Urothelium cell line (cell line): ENCODE measurements around the gene SFXN5.
A peak's percentile ranks its signal among the peaks of the same experiment; 100 is the strongest.

ENCODE experiments used
- DNase-seq: peaks from one replicate; pipeline ENCODE4 v3.0.0; 2011; ENCODE audit warnings: low spot score, mixed read lengths
- FAIRE-seq: peaks from 2 replicates; lab custom pipeline; 2011; peaks lifted over from hg19 to GRCh38; lab: Jason Lieb, UNC

The SFXN5 gene

GRCh38 chr2:72927619-72928550 is 143.6 kb downstream of the SFXN5 start:
- peak; percentile 46 for FAIRE-seq
- DNase-seq, result no peak

GRCh38 chr2:72926811-72927465 is 144.6 kb downstream of the SFXN5 start:
- FAIRE-seq, result peak; percentile 79
- no peak for DNase-seq

- FAIRE-seq (no peak), DNase-seq (no peak)
Observed at GRCh38 chr2:72926368-72926767, 145.1 kb downstream of the SFXN5 start.

GRCh38 chr2:72925328-72925943 is 146.1 kb downstream of the SFXN5 start:
- DNase-seq (no peak), FAIRE-seq (no peak)

- FAIRE-seq, result no peak
- DNase-seq, result no peak
Observed at GRCh38 chr2:72924353-72925240, 146.9 kb downstream of the SFXN5 start.

- no peak for FAIRE-seq
- DNase-seq, result no peak
Observed at GRCh38 chr2:72923833-72924352, 147.6 kb downstream of the SFXN5 start.

GRCh38 chr2:72921853-72922252 is 149.7 kb downstream of the SFXN5 start:
- DNase-seq (no peak), FAIRE-seq (no peak)

- FAIRE-seq (peak; percentile 30), DNase-seq (no peak)
Observed at GRCh38 chr2:72921088-72921851, 150.2 kb downstream of the SFXN5 start.

GRCh38 chr2:72920318-72921087 is 151.0 kb downstream of the SFXN5 start:
- FAIRE-seq (no peak), DNase-seq (no peak)

GRCh38 chr2:72919414-72920317 is 151.8 kb downstream of the SFXN5 start:
- DNase-seq, result no peak
- no peak for FAIRE-seq

- DNase-seq (no peak), FAIRE-seq (no peak)
Observed at GRCh38 chr2:72917877-72918553, 153.5 kb downstream of the SFXN5 start.

GRCh38 chr2:72917138-72917876 is 154.2 kb downstream of the SFXN5 start, which contains the start of gene EMX1:
EMX1 (plus strand) TSS chr2:72917519; CDS start chr2:72917853, 334 bp downstream.
- DNase-seq (peak; percentile 86), FAIRE-seq (no peak)

GRCh38 chr2:72916743-72917137 is 154.8 kb downstream of the SFXN5 start:
- DNase-seq, result no peak

GRCh38 chr2:72915907-72916742 is 155.4 kb downstream of the SFXN5 start:
- FAIRE-seq, result peak; percentile 9
- peak; percentile 75 for DNase-seq

More at GRCh38 chr2:72916743-72917137, 154.8 kb downstream of the SFXN5 start:
- FAIRE-seq, result no peak

GRCh38 chr2:72915320-72915906 is 156.1 kb downstream of the SFXN5 start:
- FAIRE-seq, result no peak
- no peak for DNase-seq
